B cell (primary cell): ENCODE measurements around the gene SEPHS2. TPM values are rescaled to one million over a fixed set of nuclear protein-coding genes. Genes with fewer than 3 reads are reported as not detected.

ENCODE experiments used
- ATAC-seq: fragments of 200-7000 bp; cut with Tn5 transposase; one replicate; pipeline ENCODE4 v1.10.0; 2021; ENCODE audit warnings: low read depth, mild to moderate bottlenecking, moderate number of reproducible peaks, moderate library complexity
- CTCF ChIA-PET: fragments of 350-600 bp; sonication (Branson Sonifier 250); formaldehyde crosslinking; loops from one replicate; lab custom pipeline; 2021; ENCODE audit warnings: antibody characterized with exemption, inconsistent platforms; lab: Charles Lee
- POLR2A ChIA-PET: fragments of 350-600 bp; sonication (Branson Sonifier 250); formaldehyde crosslinking; loops from one replicate; lab custom pipeline; 2021; ENCODE audit warnings: antibody characterized with exemption; lab: Charles Lee
- DNase-seq: peaks from one replicate; pipeline ENCODE4 v3.0.0; 2013
- H2AFZ ChIP-seq: 2 replicates; pipeline ENCODE4 v1.6.1; 2012; ENCODE audit warnings: mild to moderate bottlenecking, low read depth, low read length; ENCODE audit not compliant: insufficient read depth, poor library complexity, severe bottlenecking
- H3K27ac ChIP-seq, 2 donors: 1 replicate in 1 of 2; 2 replicates in 1 of 2; pipeline ENCODE4 v1.5.1; 2012 to 2013; ENCODE audit warnings: low read length in 2 of 2, mild to moderate bottlenecking in 2 of 2, moderate library complexity in 1 of 2
- H3K27me3 ChIP-seq, 4 experiments: fragments of 200-600 bp in 1 of 4; sonication (generic) in 1 of 4; replicated peaks in 1 of 4; 1 replicate in 2 of 4; 2 replicates in 2 of 4; pipeline versions ENCODE4 v1.6.1 to v1.7.0; 2013 to 2016; ENCODE audit warnings: low read length in 3 of 4, mild to moderate bottlenecking in 2 of 4, mixed read lengths in 1 of 4, moderate library complexity in 1 of 4; ENCODE audit not compliant: insufficient read depth in 4 of 4, control insufficient read depth in 3 of 4; ENCODE audit errors: control extremely low read depth in 1 of 4
- H3K36me3 ChIP-seq, 2 experiments: replicated peaks in 1 of 2; 1 replicate in 1 of 2; 2 replicates in 1 of 2; pipeline versions ENCODE4 v1.6.1 to v1.7.1; 2013; ENCODE audit warnings: low read length in 1 of 2; ENCODE audit not compliant: insufficient read depth in 2 of 2, control insufficient read depth in 1 of 2; ENCODE audit errors: control extremely low read depth in 1 of 2, extremely low read depth in 1 of 2
- H3K4me1 ChIP-seq, 2 donors: fragments of 200-600 bp in 1 of 2; sonication (generic) in 1 of 2; 1 replicate in 1 of 2; 2 replicates in 1 of 2; pipeline versions ENCODE4 v1.5.1 to v1.6.1; 2013 to 2017; ENCODE audit warnings: low read length in 2 of 2; ENCODE audit not compliant: control insufficient read depth in 2 of 2, insufficient read depth in 2 of 2
- H3K4me2 ChIP-seq: replicated peaks from 2 replicates; pipeline ENCODE3; 2012; ENCODE audit warnings: mild to moderate bottlenecking, low read depth, low read length; ENCODE audit not compliant: poor library complexity, severe bottlenecking
- H3K4me3 ChIP-seq, 5 experiments: fragments of 200-600 bp in 1 of 5; sonication (generic) in 1 of 5; 1 replicate in 3 of 5; 2 replicates in 2 of 5; pipeline versions ENCODE4 v1.5.1 to v1.7.0; 2011 to 2016; ENCODE audit warnings: low read length in 4 of 5, mild to moderate bottlenecking in 4 of 5, low read depth in 2 of 5, control low read depth in 1 of 5, moderate library complexity in 1 of 5; ENCODE audit not compliant: insufficient read depth in 1 of 5; ENCODE audit errors: control extremely low read depth in 1 of 5, extremely low read depth in 1 of 5
- H3K79me2 ChIP-seq: fragments of 200-600 bp; sonication (generic); one replicate; pipeline ENCODE4 v1.6.0; 2016; ENCODE audit warnings: low read length; ENCODE audit not compliant: control insufficient read depth, insufficient read depth
- H3K9ac ChIP-seq: fragments of 200-600 bp; sonication (generic); 2 replicates; pipeline ENCODE4 v1.6.1; 2017; ENCODE audit warnings: mild to moderate bottlenecking, low read length, moderate library complexity
- H3K9me3 ChIP-seq, 3 donors: one replicate each; pipeline versions ENCODE4 v1.6.1 to v1.7.1; 2013; ENCODE audit warnings: low read length in 2 of 3; ENCODE audit not compliant: control insufficient read depth in 2 of 3, insufficient read depth in 1 of 3; ENCODE audit errors: control extremely low read depth in 1 of 3
- H4K20me1 ChIP-seq: 2 replicates; pipeline ENCODE4 v1.6.0; 2012; ENCODE audit warnings: mild to moderate bottlenecking, low read length; ENCODE audit not compliant: insufficient read depth, control insufficient read depth, poor library complexity, severe bottlenecking
- H3K27ac Mint-ChIP-seq: one replicate; pipeline ENCODE4 v1.8.0; 2021; ENCODE audit warnings: mixed read lengths
- H3K27me3 Mint-ChIP-seq: one replicate; pipeline ENCODE4 v1.8.0; 2021; ENCODE audit warnings: mixed read lengths
- H3K4me1 Mint-ChIP-seq: one replicate; pipeline ENCODE4 v1.8.0; 2021; ENCODE audit warnings: mixed read lengths
- H3K4me3 Mint-ChIP-seq: one replicate; pipeline ENCODE4 v1.8.0; 2021; ENCODE audit warnings: mixed read lengths
- H3K9me3 Mint-ChIP-seq: one replicate; pipeline ENCODE4 v1.8.0; 2022; ENCODE audit warnings: mixed read lengths; ENCODE audit not compliant: insufficient read depth
- CTCF ChIP-seq: fragments of 200-600 bp; IDR thresholded peaks from one replicate; pipeline ENCODE4 v1.8.0; 2022; ENCODE audit warnings: antibody characterized with exemption, mild to moderate bottlenecking
- EZH2 ChIP-seq: IDR thresholded peaks from 2 replicates; pipeline ENCODE4 v1.6.1; 2012; ENCODE audit warnings: borderline replicate concordance, low read depth, mild to moderate bottlenecking, moderate library complexity, low read length; ENCODE audit not compliant: insufficient read depth, poor library complexity, severe bottlenecking
- WGBS: methylation state at CpG from one replicate; pipeline ENCODE4 v1.1.5; 2013; ENCODE audit warnings: missing lambda C conversion rate; ENCODE audit not compliant: insufficient coverage; 5-methylcytosine and 5-hydroxymethylcytosine counted together
- intact Hi-C: fragments of 100-400 bp; cut with micrococcal nuclease; formaldehyde crosslinking; loops from one replicate; pipeline ENCODE4 v1.10.0; 2022
- polyA plus RNA-seq: library from polyadenylated mRNA; depleted of rRNA; stranded (reverse); fragments of >200 nt; gene quantifications from 2 replicates; pipeline ENCODE4 v1.2.3, GENCODE V29; 2012
- total RNA-seq, 2 donors: library from RNA; stranded (reverse); fragments of 120-200 nt in 1 of 2; gene quantifications; 1 replicate in 1 of 2; 2 replicates in 1 of 2; pipeline versions ENCODE4 v1.2.3 to v1.2.4, GENCODE V29; 2013 to 2022

Gene SEPHS2
- total and polyA plus RNA-seq, 2 donors (not counting 1 experiment from before 2014, with no cell fraction given), result 13.8 to 63.2 TPM

GRCh38 chr16:30491744-30492308 is 46.2 kb upstream of the SEPHS2 start:
- Histone ChIP-seq H3K4me1 (no peaks in the 10 kb centered on the region), H3K4me3 (no peak overlapping the region), H3K36me3 (peaks cover 0 to 70% of the 10 kb centered on the region in 2 experiments), H2AFZ (no peak overlapping the region), H4K20me1 (no peaks in the 10 kb centered on the region), H3K9ac (no peak overlapping the region), H3K79me2 (peaks cover 10% of the 10 kb centered on the region), H3K4me2 (no peak overlapping the region), H3K27ac (no peak overlapping the region), H3K27me3 (no peaks in the 10 kb centered on the region), H3K9me3 (no peaks in the 10 kb centered on the region)
- no peaks in the 10 kb centered on the region for H3K4me1 Mint-ChIP-seq
- WGBS, result 85% methylated on average over 4 of the region's 6 CpGs
- ATAC-seq (no peak), DNase-seq (no peak)
- H3K9me3 Mint-ChIP-seq, result no peaks in the 10 kb centered on the region
- H3K27ac Mint-ChIP-seq, result peak overlapping the region; percentile 42
- ChIA-PET CTCF (interaction anchor here (2.3 kb wide), 1 partner anchor 43 kb away, joined by 6 read pairs; no protein-coding TSS in a partner anchor), POLR2A (interaction anchor here (0.6 kb wide), 1 partner anchor 30 kb away, joined by 4 read pairs; no protein-coding TSS in a partner anchor)
- H3K27me3 Mint-ChIP-seq, result no peaks in the 10 kb centered on the region
- intact Hi-C loops, result loop anchor here (5.0 kb wide), 1 partner anchor 40 kb away; no protein-coding TSS in a partner anchor
- no peak overlapping the region for H3K4me3 Mint-ChIP-seq
- TF ChIP-seq CTCF (no peak), EZH2 (no peak)

GRCh38 chr16:30491229-30491628 is 45.6 kb upstream of the SEPHS2 start:
- H2AFZ ChIP-seq, result no peak overlapping the region
- no peaks in the 10 kb centered on the region for H3K27me3 Mint-ChIP-seq
- H3K4me3 Mint-ChIP-seq, result no peak overlapping the region
- no peaks in the 10 kb centered on the region for H4K20me1 ChIP-seq
- H3K4me3 ChIP-seq, result no peak overlapping the region
- no peak for DNase-seq
- peak overlapping the region; percentile 42 for H3K27ac Mint-ChIP-seq
- H3K4me2 ChIP-seq, result no peak overlapping the region
- no peaks in the 10 kb centered on the region for H3K9me3 ChIP-seq
- H3K9ac ChIP-seq, result no peak overlapping the region
- no peak overlapping the region for H3K27ac ChIP-seq
- intact Hi-C loops, result loop anchor here (5.0 kb wide), 1 partner anchor 39 kb away; no protein-coding TSS in a partner anchor
- no peaks in the 10 kb centered on the region for H3K27me3 ChIP-seq
- no peaks in the 10 kb centered on the region for H3K4me1 Mint-ChIP-seq
- H3K79me2 ChIP-seq, result peaks cover 13% of the 10 kb centered on the region
- ChIA-PET POLR2A (no interaction called here), CTCF (interaction anchor here (0.8 to 2.3 kb wide), 2 partner anchors 42 to 49 kb away, joined by 3 to 6 read pairs; no protein-coding TSS in a partner anchor)
- ATAC-seq, result no peak
- H3K4me1 ChIP-seq, result no peaks in the 10 kb centered on the region
- 100% methylated on average over 2 of the region's 4 CpGs for WGBS
- TF ChIP-seq EZH2 (no peak), CTCF (no peak)
- H3K9me3 Mint-ChIP-seq, result no peaks in the 10 kb centered on the region
- H3K36me3 ChIP-seq, result peaks cover 0 to 68% of the 10 kb centered on the region in 2 experiments
